ENCODE measurements around the gene MROH2A. TPM values are rescaled to one million over a fixed set of nuclear protein-coding genes. Genes with fewer than 3 reads are reported as not detected.

The MROH2A gene
- total and polyA plus RNA-seq, 2 donors: 0.39 to 0.71 TPM

GRCh38 chr2:233802132-233802815, 24.1 kb downstream of the MROH2A start:
- Histone ChIP-seq H3K27me3 (ENCODE audit: control insufficient read depth in 2 of 2, insufficient read depth in 1 of 2, low read length in 1 of 2) (peaks cover 0 to 4% of the 10 kb centered on the region in 2 donors), H3K4me3 (ENCODE audit: low read length in 2 of 2) (no peak overlapping the region), H3K27ac (ENCODE audit: low read depth in 1 of 2, low read length in 1 of 2) (no peak overlapping the region), H3K4me1 (ENCODE audit: control insufficient read depth in 2 of 2, insufficient read depth in 2 of 2, low read length in 2 of 2) (no peaks in the 10 kb centered on the region), H3K9me3 (ENCODE audit: control insufficient read depth in 2 of 2, insufficient read depth in 1 of 2, low read length in 1 of 2) (peaks cover 0 to 4% of the 10 kb centered on the region in 2 donors), H3K36me3 (ENCODE audit: control insufficient read depth in 2 of 2, insufficient read depth in 2 of 2, low read length in 1 of 2) (no peaks in the 10 kb centered on the region)
- 82% methylated on average over 3 of the region's 3 CpGs for whole genome bisulfite sequencing
- no peak for DNase-seq (ENCODE audit: low read depth in 6 of 9, low spot score in 9 of 9)

GRCh38 chr2:233803292-233803911, 25.3 kb downstream of the MROH2A start:
- 87% methylated on average over 2 of the region's 2 CpGs for WGBS
- Histone ChIP-seq H3K4me1 (ENCODE audit: control insufficient read depth in 2 of 2, insufficient read depth in 2 of 2, low read length in 2 of 2) (no peaks in the 10 kb centered on the region), H3K9me3 (ENCODE audit: control insufficient read depth in 2 of 2, insufficient read depth in 1 of 2, low read length in 1 of 2) (peaks cover 0 to 4% of the 10 kb centered on the region in 2 donors), H3K36me3 (ENCODE audit: control insufficient read depth in 2 of 2, insufficient read depth in 2 of 2, low read length in 1 of 2) (no peaks in the 10 kb centered on the region), H3K27me3 (ENCODE audit: control insufficient read depth in 2 of 2, insufficient read depth in 1 of 2, low read length in 1 of 2) (peaks cover 0 to 4% of the 10 kb centered on the region in 2 donors), H3K4me3 (ENCODE audit: low read length in 2 of 2) (no peak overlapping the region), H3K27ac (ENCODE audit: low read depth in 1 of 2, low read length in 1 of 2) (no peak overlapping the region)
- DNase-seq (ENCODE audit: low read depth in 6 of 9, low spot score in 9 of 9): no peak

DNA sequence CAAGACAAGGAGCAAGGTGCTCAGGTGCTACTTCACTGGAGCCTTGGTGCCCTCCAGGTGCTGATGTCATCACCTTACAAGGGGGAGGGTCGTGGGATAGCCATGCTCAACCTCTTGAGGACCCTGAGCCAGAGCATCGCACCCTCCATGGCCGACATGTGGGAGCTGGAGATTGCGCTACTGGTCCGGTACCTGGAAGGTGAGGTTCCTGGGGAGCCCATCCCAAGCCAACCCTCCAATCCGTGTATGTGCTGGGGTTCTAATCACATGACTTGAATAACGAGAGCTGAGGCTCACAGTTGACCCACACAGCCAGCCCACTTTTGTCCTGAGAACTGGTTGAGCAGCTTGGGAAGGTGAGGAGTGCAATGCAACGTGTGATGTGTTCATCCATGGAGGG, 25.9 kb downstream of the MROH2A start:
- Histone ChIP-seq H3K27ac (ENCODE audit: low read depth in 1 of 2, low read length in 1 of 2) (no peak overlapping the region), H3K4me3 (ENCODE audit: low read length in 2 of 2) (no peak overlapping the region), H3K27me3 (ENCODE audit: control insufficient read depth in 2 of 2, insufficient read depth in 1 of 2, low read length in 1 of 2) (peaks cover 0 to 4% of the 10 kb centered on the region in 2 donors), H3K9me3 (ENCODE audit: control insufficient read depth in 2 of 2, insufficient read depth in 1 of 2, low read length in 1 of 2) (peaks cover 0 to 4% of the 10 kb centered on the region in 2 donors), H3K4me1 (ENCODE audit: control insufficient read depth in 2 of 2, insufficient read depth in 2 of 2, low read length in 2 of 2) (no peaks in the 10 kb centered on the region), H3K36me3 (ENCODE audit: control insufficient read depth in 2 of 2, insufficient read depth in 2 of 2, low read length in 1 of 2) (no peaks in the 10 kb centered on the region)
- WGBS: 78% methylated on average over 8 of the region's 8 CpGs
- no peak for DNase-seq (ENCODE audit: low read depth in 6 of 9, low spot score in 9 of 9)

DNA sequence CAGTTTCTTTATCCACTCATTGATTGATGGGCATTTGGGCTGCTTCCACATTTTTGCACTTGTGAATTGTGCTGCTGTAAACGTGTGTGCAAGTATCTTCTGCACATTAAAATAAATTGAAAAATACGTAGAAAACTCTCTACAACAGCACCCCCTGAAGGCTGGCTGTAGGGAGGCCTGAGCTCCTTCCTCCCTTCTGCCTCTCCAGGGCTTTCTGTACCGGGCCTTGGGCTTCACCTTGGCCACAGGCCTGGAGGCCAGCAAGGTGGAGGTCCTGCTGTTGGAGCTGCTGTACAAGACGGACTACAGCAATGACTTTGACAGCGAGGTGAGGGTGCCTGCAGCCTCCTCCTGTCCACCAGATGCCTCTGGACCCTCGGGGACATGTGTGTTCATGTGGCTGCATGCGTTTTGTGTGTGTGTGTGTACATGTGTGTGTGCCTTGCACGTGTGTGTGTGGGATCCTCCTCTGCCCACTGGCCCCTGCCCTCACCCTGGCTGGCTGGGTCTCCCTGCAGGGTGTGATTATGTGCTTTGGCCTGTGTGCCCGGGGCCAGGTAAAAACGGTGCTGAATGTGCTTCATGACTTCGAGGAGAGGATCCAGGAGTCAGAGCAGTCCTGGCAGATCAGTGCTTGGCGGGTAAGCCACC, 29.2 kb downstream of the MROH2A start:
- Histone ChIP-seq H3K9me3 (ENCODE audit: control insufficient read depth in 2 of 2, insufficient read depth in 1 of 2, low read length in 1 of 2) (no peaks in the 10 kb centered on the region), H3K4me1 (ENCODE audit: control insufficient read depth in 2 of 2, insufficient read depth in 2 of 2, low read length in 2 of 2) (no peaks in the 10 kb centered on the region), H3K27ac (ENCODE audit: low read depth in 1 of 2, low read length in 1 of 2) (no peak overlapping the region), H3K27me3 (ENCODE audit: control insufficient read depth in 2 of 2, insufficient read depth in 1 of 2, low read length in 1 of 2) (peaks cover 0 to 4% of the 10 kb centered on the region in 2 donors), H3K36me3 (ENCODE audit: control insufficient read depth in 2 of 2, insufficient read depth in 2 of 2, low read length in 1 of 2) (no peaks in the 10 kb centered on the region), H3K4me3 (ENCODE audit: low read length in 2 of 2) (no peak overlapping the region)
- no peak for DNase-seq (ENCODE audit: low read depth in 6 of 9, low spot score in 9 of 9)
- 80% methylated on average over 12 of the region's 12 CpGs for WGBS

GRCh38 chr2:233807966-233808935, 30.1 kb downstream of the MROH2A start:
- no peaks in the 10 kb centered on the region for H3K9me3 ChIP-seq (ENCODE audit: control insufficient read depth in 2 of 2, insufficient read depth in 1 of 2, low read length in 1 of 2)
- no peak for DNase-seq (ENCODE audit: low read depth in 6 of 9, low spot score in 9 of 9)
- no peak overlapping the region for H3K27ac ChIP-seq (ENCODE audit: low read depth in 1 of 2, low read length in 1 of 2)
- 89% methylated on average over 10 of the region's 10 CpGs for WGBS
- H3K27me3 ChIP-seq (ENCODE audit: control insufficient read depth in 2 of 2, insufficient read depth in 1 of 2, low read length in 1 of 2): peaks cover 0 to 4% of the 10 kb centered on the region in 2 donors
- H3K4me3 ChIP-seq (ENCODE audit: low read length in 2 of 2): no peak overlapping the region
- H3K4me1 ChIP-seq (ENCODE audit: control insufficient read depth in 2 of 2, insufficient read depth in 2 of 2, low read length in 2 of 2): no peaks in the 10 kb centered on the region
- no peaks in the 10 kb centered on the region for H3K36me3 ChIP-seq (ENCODE audit: control insufficient read depth in 2 of 2, insufficient read depth in 2 of 2, low read length in 1 of 2)

DNA sequence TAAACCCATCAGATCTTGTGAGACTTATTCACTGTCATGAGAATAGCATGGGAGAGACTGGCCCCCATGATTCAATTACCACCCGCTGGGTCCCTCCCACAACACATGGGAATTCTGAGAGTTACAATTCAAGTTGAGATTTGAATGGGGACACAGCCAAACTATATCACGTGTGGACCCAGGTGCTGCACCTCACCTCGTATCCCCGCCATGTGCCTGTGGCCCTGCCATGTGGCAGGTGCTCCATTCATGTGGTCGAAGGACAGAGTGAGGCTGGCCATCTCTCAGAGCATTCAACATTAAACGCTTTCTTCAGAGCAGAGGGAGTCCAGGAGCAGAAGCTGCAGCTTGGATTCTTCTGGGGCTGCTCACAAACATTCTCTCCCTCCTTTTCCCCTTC, 32.3 kb downstream of the MROH2A start:
- peaks cover 0 to 3% of the 10 kb centered on the region in 2 donors for H3K27me3 ChIP-seq (ENCODE audit: control insufficient read depth in 2 of 2, insufficient read depth in 1 of 2, low read length in 1 of 2)
- no peaks in the 10 kb centered on the region for H3K4me1 ChIP-seq (ENCODE audit: control insufficient read depth in 2 of 2, insufficient read depth in 2 of 2, low read length in 2 of 2)
- no peaks in the 10 kb centered on the region for H3K36me3 ChIP-seq (ENCODE audit: control insufficient read depth in 2 of 2, insufficient read depth in 2 of 2, low read length in 1 of 2)
- DNase-seq (ENCODE audit: low read depth in 6 of 9, low spot score in 9 of 9): no peak
- H3K9me3 ChIP-seq (ENCODE audit: control insufficient read depth in 2 of 2, insufficient read depth in 1 of 2, low read length in 1 of 2): no peaks in the 10 kb centered on the region
- 94% methylated on average over 6 of the region's 6 CpGs for WGBS
- no peak overlapping the region for H3K27ac ChIP-seq (ENCODE audit: low read depth in 1 of 2, low read length in 1 of 2)
- no peak overlapping the region for H3K4me3 ChIP-seq (ENCODE audit: low read length in 2 of 2)

GRCh38 chr2:233811087-233811486, 33.0 kb downstream of the MROH2A start:
- no peak for DNase-seq (ENCODE audit: low read depth in 6 of 9, low spot score in 9 of 9)
- H3K27me3 ChIP-seq (ENCODE audit: control insufficient read depth in 2 of 2, insufficient read depth in 1 of 2, low read length in 1 of 2): peaks cover 0 to 3% of the 10 kb centered on the region in 2 donors
- H3K9me3 ChIP-seq (ENCODE audit: control insufficient read depth in 2 of 2, insufficient read depth in 1 of 2, low read length in 1 of 2): no peaks in the 10 kb centered on the region
- H3K4me1 ChIP-seq (ENCODE audit: control insufficient read depth in 2 of 2, insufficient read depth in 2 of 2, low read length in 2 of 2): no peaks in the 10 kb centered on the region
- no peak overlapping the region for H3K27ac ChIP-seq (ENCODE audit: low read depth in 1 of 2, low read length in 1 of 2)
- H3K4me3 ChIP-seq (ENCODE audit: low read length in 2 of 2): no peak overlapping the region
- 84% methylated on average over 4 of the region's 4 CpGs for WGBS
- H3K36me3 ChIP-seq (ENCODE audit: control insufficient read depth in 2 of 2, insufficient read depth in 2 of 2, low read length in 1 of 2): no peaks in the 10 kb centered on the region

- H3K27ac ChIP-seq (ENCODE audit: low read depth in 1 of 2, low read length in 1 of 2): no peak overlapping the region
- no peak for DNase-seq (ENCODE audit: low read depth in 6 of 9, low spot score in 9 of 9)
- no peaks in the 10 kb centered on the region for H3K4me1 ChIP-seq (ENCODE audit: control insufficient read depth in 2 of 2, insufficient read depth in 2 of 2, low read length in 2 of 2)
- H3K4me3 ChIP-seq (ENCODE audit: low read length in 2 of 2): no peak overlapping the region
- H3K27me3 ChIP-seq (ENCODE audit: control insufficient read depth in 2 of 2, insufficient read depth in 1 of 2, low read length in 1 of 2): peaks cover 0 to 3% of the 10 kb centered on the region in 2 donors
- H3K36me3 ChIP-seq (ENCODE audit: control insufficient read depth in 2 of 2, insufficient read depth in 2 of 2, low read length in 1 of 2): no peaks in the 10 kb centered on the region
- 92% methylated on average over 8 of the region's 8 CpGs for WGBS
- H3K9me3 ChIP-seq (ENCODE audit: control insufficient read depth in 2 of 2, insufficient read depth in 1 of 2, low read length in 1 of 2): no peaks in the 10 kb centered on the region
Observed at GRCh38 chr2:233811732-233812131, 33.6 kb downstream of the MROH2A start.
